GM12891 (cell line): Measurements from ENCODE around the gene PMM2. TPM values are rescaled to one million over a fixed set of nuclear protein-coding genes. Genes with fewer than 3 reads are reported as not detected.
"Not testable (repeated sequence)": the region's sequence is repeated elsewhere in the genome, so short reads cannot be mapped to it uniquely, and the experiment has no call there.

Experiments used
- DNase-seq: peaks from one replicate; pipeline ENCODE4 v3.0.0; 2011; ENCODE audit warnings: low spot score; ENCODE audit not compliant: insufficient read length
- FAIRE-seq: peaks from 2 replicates; lab custom pipeline; 2011; peaks lifted over from hg19 to GRCh38; lab: Jason Lieb, UNC
- PAX5 ChIP-seq: IDR thresholded peaks from 2 replicates; pipeline ENCODE4 v1.6.1; 2011; ENCODE audit warnings: low read length, moderate library complexity, mild to moderate bottlenecking; ENCODE audit not compliant: insufficient read depth, severe bottlenecking
- POLR2A ChIP-seq: IDR thresholded peaks from 2 replicates; pipeline ENCODE4 v1.6.1; 2011; ENCODE audit warnings: low read depth, low read length, control low read depth
- POLR2AphosphoS5 ChIP-seq: IDR thresholded peaks from 2 replicates; pipeline ENCODE4 v1.6.1; 2011; ENCODE audit warnings: low read depth, low read length, control low read depth
- POU2F2 ChIP-seq: IDR thresholded peaks from 2 replicates; pipeline ENCODE4 v1.6.1; 2011; ENCODE audit warnings: low read depth, mild to moderate bottlenecking, control low read depth, low read length, moderate library complexity
- SPI1 ChIP-seq: IDR thresholded peaks from 2 replicates; pipeline ENCODE4 v1.6.1; 2011; ENCODE audit warnings: low read depth, low read length, control low read depth
- TAF1 ChIP-seq: IDR thresholded peaks from 2 replicates; pipeline ENCODE4 v1.6.1; 2011; ENCODE audit warnings: low read depth, low read length, control low read depth
- polyA plus RNA-seq: library from polyadenylated mRNA; unstranded; fragments of >200 nt; gene quantifications from one replicate; pipeline ENCODE4 v1.2.1, GENCODE V29; 2012; ENCODE audit warnings: low read depth, missing spikeins, inconsistent platforms; ENCODE audit not compliant: missing spikeins

The PMM2 gene
- polyA plus RNA-seq = 28.5 TPM

DNA sequence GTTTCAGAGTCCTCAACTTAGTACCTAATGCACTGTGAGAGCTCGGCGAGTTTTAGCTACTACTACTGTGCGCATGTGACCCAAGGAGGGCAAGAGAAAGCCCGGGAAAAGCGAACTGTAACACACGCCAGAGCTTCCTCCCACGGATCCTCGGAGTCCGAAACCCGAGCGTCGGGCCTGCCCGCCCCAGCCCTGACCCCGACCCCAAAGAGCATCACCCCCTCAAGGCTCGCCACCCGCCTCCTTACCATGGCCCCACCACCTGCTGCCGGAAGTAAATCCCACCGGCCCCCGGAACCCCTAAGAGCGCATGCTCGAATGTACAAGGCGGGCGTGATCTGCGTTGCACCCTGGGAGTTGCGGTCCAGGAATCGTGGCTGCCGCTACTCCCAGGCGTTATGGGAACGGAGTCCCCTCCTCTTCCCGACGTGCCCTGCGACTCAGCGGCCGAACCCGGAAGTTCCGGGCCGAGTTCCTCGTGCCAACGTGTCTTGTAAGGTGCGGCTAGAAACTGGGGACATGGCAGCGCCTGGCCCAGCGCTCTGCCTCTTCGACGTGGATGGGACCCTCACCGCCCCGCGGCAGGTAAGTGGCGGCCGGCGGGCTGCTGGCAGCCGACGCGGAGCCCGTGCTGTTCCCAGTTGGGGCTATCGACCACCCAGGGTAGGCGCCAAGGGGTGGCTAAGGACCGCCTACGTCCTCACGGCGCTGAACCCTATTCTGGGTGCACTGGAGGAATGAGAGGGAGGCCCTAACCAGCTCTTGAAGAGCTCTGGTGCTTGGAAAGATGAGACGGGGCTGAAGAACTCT is at the start of gene PMM2, which contains the start of gene TMEM186:
TSS of gene PMM2 (plus strand) at position 476 of the 810 bp plus-strand sequence. CDS start at position 520, 44 bp downstream.
TSS of gene TMEM186 (minus strand) at position 276 of the 810 bp plus-strand sequence. CDS start at position 251, 25 bp downstream.
- DNase-seq (peak; percentile 96), FAIRE-seq (peak; percentile 97)
- TF ChIP-seq POU2F2 (peak; percentile 72; the same call in 1 of the 2 replicates), PAX5 (no peak), SPI1 (peak; percentile 40), POLR2AphosphoS5 (peak; percentile 87), TAF1 (peak; percentile 70; the same call in 1 of the 2 replicates), POLR2A (peak; percentile 86)

GRCh38 chr16:8748944-8749343 is 48.7 kb upstream of the PMM2 start:
- FAIRE-seq, DNase-seq: not testable (repeated sequence)

DNA sequence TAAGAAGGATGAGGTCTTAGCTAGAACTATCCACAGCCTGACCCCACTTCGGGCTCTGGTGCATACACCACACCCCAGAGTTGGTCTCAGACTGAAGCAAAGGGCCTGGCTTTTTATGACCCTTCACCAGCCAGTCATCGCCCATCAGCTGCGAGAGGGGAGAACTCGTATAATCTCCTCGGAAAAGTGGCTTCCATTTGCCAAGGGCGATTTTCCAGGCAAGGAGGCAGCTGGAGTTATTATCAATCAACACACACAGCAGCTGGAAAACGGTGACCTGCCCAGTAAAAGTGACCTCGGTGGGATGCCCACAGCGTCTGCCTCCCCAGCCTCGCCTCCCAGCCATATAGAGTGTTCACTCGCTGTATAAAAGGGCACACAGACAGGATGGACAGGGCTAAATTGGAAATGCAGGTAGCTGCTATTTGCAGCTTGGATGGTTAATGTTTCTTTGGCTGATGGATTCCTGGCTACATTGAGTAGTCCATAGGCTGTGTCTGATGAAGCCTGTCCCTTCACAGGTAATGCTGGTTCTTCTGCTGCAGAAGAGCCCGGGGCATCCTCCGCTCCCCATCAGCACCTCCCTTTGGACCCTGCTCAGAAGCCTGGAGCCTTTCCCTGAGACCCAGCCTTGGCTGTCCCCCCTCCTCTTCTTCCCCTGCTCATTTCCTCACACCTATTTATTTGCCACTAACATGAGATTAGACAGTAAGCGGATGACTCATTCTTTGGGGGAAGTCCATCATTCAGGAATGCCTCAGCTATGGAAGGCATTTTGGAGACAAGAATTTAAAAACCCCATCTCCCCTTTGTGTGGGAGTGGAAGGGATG is 45.9 kb upstream of the PMM2 start:
- DNase-seq = no peak
- FAIRE-seq = no peak
- TF ChIP-seq POLR2AphosphoS5 (no peak), POLR2A (no peak), POU2F2 (no peak), PAX5 (no peak), SPI1 (no peak), TAF1 (no peak)

DNA sequence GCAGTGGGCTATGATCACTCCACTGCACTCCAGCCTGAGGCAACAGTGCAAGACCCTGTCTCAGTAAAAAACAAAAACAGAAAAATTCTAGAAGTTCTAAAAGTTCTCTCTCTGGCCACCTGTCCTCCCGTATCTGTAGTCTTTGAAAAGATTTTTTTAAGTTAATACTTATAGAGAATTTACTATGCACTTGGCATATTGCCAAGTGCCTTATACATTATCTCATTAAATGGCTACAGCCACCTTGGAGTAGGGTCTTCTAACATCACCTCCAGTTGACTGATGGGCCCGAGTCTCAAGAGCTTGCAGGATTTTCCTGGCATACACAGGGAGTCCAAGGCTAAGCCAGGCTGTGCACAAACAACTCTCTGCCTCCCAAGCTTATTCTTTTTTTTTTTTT is 44.9 kb upstream of the PMM2 start:
- DNase-seq (no peak), FAIRE-seq (no peak)
- no peak for TF ChIP-seq POU2F2
- no peak for TF ChIP-seq POLR2A
- TF ChIP-seq TAF1 = no peak
- TF ChIP-seq POLR2AphosphoS5 = no peak
- TF ChIP-seq SPI1 = no peak
- no peak for TF ChIP-seq PAX5

GRCh38 chr16:8753416-8754054 is 44.1 kb upstream of the PMM2 start:
- FAIRE-seq (no peak), DNase-seq (no peak)
- TF ChIP-seq TAF1 (no peak), POLR2AphosphoS5 (no peak), SPI1 (no peak), POU2F2 (no peak), PAX5 (no peak), POLR2A (no peak)

DNA sequence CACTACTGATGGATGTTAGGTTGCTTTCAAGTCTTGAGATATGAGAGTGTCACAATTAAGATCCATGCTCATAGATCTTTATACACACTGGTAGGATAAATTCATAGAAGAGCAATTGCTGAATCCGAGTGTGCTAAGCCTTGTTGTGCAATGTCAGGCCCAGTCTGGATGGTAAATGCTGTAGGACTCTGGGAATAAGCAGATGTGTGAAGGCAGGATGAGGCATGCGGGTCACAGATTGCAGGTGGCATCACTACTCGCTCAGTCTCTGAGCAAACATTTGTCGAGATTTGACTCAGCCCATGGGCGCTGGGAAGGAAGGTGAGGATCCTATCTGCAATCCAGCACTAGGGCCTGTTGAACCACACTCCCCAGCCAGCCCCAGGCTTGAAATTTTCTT is 40.9 kb upstream of the PMM2 start:
- FAIRE-seq (no peak), DNase-seq (no peak)
- TF ChIP-seq POU2F2 = no peak
- no peak for TF ChIP-seq TAF1
- TF ChIP-seq SPI1 = no peak
- no peak for TF ChIP-seq POLR2AphosphoS5
- TF ChIP-seq POLR2A = no peak
- TF ChIP-seq PAX5 = no peak

- TF ChIP-seq POLR2A (no peak), SPI1 (no peak), POLR2AphosphoS5 (no peak), TAF1 (no peak), POU2F2 (no peak), PAX5 (no peak)
- DNase-seq (no peak), FAIRE-seq (no peak)
Measured at GRCh38 chr16:8758022-8758421, 39.6 kb upstream of the PMM2 start.

DNA sequence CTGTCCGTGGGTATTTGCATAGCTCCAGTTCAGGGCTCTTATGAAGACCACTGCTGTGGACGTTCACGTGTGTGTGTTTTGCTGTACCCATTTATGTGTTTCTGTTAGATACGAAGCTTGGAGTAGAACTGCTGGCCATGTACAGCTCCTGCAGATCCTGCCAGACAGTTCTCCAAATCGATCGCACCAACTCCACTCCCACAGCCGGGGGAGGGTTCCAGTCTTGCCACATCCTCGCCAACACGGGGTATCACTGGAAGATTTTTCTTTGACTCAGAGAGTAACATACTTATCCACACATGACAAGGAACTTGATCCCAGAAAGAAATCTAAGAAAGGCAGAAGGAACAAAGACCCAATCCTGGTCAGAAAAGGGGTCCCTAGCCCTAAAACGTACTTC is 37.6 kb upstream of the PMM2 start:
- TF ChIP-seq POU2F2 (no peak), POLR2A (no peak), SPI1 (no peak), TAF1 (no peak), POLR2AphosphoS5 (no peak), PAX5 (no peak)
- no peak for DNase-seq
- FAIRE-seq = no peak

DNA sequence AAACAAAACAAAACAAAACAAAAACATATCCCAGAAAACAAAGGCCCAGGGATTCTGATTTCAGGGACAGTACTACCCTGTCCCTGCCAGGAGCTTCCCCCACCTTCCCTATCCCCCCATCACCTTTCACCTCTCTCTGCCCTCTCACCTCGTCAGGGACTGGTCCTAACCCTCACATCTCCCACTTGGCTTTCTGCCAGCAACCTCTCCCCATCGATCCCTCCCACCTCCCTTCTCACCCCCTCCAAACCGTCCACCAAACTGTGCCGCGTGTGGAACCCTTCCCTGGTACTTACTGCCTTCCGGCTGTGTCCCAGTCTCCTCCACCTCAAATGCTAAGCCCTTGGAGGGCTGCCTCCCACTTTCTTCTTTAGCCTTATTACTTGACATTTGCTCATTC is 36.6 kb upstream of the PMM2 start:
- no peak for FAIRE-seq
- no peak for TF ChIP-seq PAX5
- no peak for TF ChIP-seq POLR2AphosphoS5
- no peak for TF ChIP-seq SPI1
- no peak for TF ChIP-seq POLR2A
- TF ChIP-seq TAF1 = no peak
- TF ChIP-seq POU2F2 = no peak
- DNase-seq = no peak
